ENCODE data around the gene ZC3H7B.
"Not testable (repeated sequence)": the region's sequence is repeated elsewhere in the genome, so short reads cannot be mapped to it uniquely, and the experiment has no call there.

ZC3H7B gene

GRCh38 chr22:41285820-41286638 lies 15.3 kb upstream of the ZC3H7B start, which contains the start of gene RANGAP1:
Gene RANGAP1 (minus strand): TSS chr22:41286187. CDS start chr22:41281044, 5,143 bp downstream.
- DNase-seq, result peak; percentile 99

GRCh38 chr22:41286639-41287091 lies 14.7 kb upstream of the ZC3H7B start:
- DNase-seq, result peak; percentile 57

GRCh38 chr22:41288245-41288946 lies 12.9 kb upstream of the ZC3H7B start:
- peak; percentile 85 for DNase-seq

- no peak for DNase-seq
These were observed 11.7 kb upstream of the ZC3H7B start for GRCh38 chr22:41289671-41290070.

- no peak for DNase-seq
These were observed 10.8 kb upstream of the ZC3H7B start for GRCh38 chr22:41290262-41291221.

- DNase-seq, result not testable (repeated sequence)
These were observed 6.5 kb upstream of the ZC3H7B start for GRCh38 chr22:41294816-41295215.

GRCh38 chr22:41296826-41297667 lies 4.3 kb upstream of the ZC3H7B start:
- no peak for DNase-seq

- no peak for DNase-seq
These were observed 664 bp upstream of the ZC3H7B start for GRCh38 chr22:41300661-41301060.

GRCh38 chr22:41302021-41302767 lies 869 bp downstream of the ZC3H7B start:
- no peak for DNase-seq

- DNase-seq, result no peak
These were observed 1.5 kb downstream of the ZC3H7B start for GRCh38 chr22:41302811-41303210.

GRCh38 chr22:41305646-41306045 lies 4.3 kb downstream of the ZC3H7B start:
- DNase-seq, result no peak

- DNase-seq, result no peak
These were observed 6.7 kb downstream of the ZC3H7B start for GRCh38 chr22:41308054-41308453.

- no peak for DNase-seq
These were observed 7.2 kb downstream of the ZC3H7B start for GRCh38 chr22:41308544-41308947.

- DNase-seq, result no peak
These were observed 9.0 kb downstream of the ZC3H7B start for GRCh38 chr22:41310336-41310735.

- DNase-seq, result no peak
These were observed 10.2 kb downstream of the ZC3H7B start for GRCh38 chr22:41311487-41311886.

- DNase-seq, result no peak
These were observed 13.5 kb downstream of the ZC3H7B start for GRCh38 chr22:41314821-41315220.

GRCh38 chr22:41315586-41315985 lies 14.3 kb downstream of the ZC3H7B start:
- DNase-seq, result no peak

GRCh38 chr22:41320416-41321240 lies 19.3 kb downstream of the ZC3H7B start:
- DNase-seq, result no peak

- no peak for DNase-seq
These were observed 23.6 kb downstream of the ZC3H7B start for GRCh38 chr22:41324821-41325528.

- DNase-seq, result no peak
These were observed 25.8 kb downstream of the ZC3H7B start for GRCh38 chr22:41327124-41327523.

Data from DMS153 (cell line).